NCI-H69 (cell line): ENCODE measurements around the gene PAWR.
"Not testable (repeated sequence)": the region's sequence is repeated elsewhere in the genome, so short reads cannot be mapped to it uniquely, and the experiment has no call there.

Source experiments
- DNase-seq: peaks from one replicate; lab custom pipeline; 2025; lab: John Stamatoyannopoulos, UW

Gene PAWR

DNA sequence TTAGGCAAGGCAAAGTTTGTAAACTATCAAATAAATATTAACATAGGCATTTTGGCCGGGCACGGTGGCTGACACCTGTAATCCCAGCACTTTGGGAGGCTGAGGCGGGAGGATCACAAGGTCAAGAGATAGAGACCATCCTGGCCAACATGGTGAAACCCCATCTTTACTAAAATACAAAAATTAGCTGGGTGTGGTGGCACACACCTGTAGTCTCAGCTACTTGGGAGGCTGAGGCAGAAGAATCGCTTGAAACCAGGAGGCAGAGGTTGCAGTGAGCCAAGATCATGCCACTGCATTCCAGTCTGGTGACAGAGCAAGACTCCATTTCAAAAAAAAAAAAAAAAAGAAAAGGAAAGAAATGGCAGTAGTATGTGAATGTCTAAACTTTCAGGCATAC, 43.9 kb downstream of the PAWR start:
- DNase-seq: not testable (repeated sequence)

DNA sequence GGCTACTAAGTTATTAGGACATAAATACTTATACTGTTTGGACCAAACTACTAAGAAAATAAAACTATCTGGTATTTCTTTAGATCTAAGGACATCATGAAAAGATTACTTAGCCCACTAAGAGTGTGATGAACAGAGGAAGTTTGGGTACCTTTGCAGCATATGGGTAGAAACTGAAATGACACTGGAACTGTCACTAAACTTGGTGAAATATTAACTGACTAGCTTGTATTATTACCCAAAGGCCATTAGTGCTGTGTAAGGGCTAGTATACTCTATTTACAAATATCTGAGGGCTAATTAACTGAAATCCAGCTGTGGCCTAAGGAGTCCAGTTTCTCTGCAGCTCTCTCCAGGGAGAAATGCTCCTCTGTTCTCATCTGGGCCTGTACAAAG, 45.5 kb downstream of the PAWR start:
- peak; percentile 62 for DNase-seq

GRCh38 chr12:79644274-79645234, 46.2 kb downstream of the PAWR start:
- peak; percentile 66 for DNase-seq

DNA sequence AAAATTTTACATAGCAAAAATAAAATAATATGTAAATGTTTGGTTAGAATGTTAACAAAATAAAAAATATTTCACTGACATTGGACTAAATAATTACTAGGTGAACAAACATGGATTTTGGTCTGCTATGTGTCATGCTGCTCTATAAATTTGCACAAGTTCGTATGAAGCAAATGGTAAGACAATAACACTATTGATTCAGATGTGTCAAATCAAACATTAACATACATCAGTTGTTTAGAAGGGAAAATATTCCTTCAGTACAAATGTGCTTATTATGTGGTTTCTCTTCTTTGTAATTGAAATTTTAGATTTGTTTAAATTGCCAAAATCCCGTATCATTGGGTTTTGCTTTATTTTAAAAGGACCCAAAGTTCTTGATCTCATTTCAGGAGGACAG, 46.9 kb downstream of the PAWR start:
- DNase-seq: peak; percentile 66

DNA sequence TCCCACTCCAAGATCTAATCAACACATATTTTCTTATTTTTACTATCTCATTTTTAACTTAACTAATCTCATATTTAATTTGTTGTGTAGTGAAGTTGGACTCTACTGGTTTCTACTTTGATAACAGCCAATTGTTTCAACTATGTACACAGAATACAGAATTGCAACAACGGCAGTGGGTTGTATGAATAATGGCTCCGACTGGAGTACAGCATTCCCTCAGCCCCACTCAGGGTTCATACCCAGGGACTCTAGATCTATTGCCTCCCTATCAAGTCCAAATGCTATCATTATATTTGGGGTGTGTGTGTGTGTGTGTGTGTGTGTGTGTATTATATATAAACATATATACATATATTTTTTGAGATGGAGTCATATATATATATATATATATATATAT, 52.3 kb downstream of the PAWR start:
- peak; percentile 17 for DNase-seq

DNA sequence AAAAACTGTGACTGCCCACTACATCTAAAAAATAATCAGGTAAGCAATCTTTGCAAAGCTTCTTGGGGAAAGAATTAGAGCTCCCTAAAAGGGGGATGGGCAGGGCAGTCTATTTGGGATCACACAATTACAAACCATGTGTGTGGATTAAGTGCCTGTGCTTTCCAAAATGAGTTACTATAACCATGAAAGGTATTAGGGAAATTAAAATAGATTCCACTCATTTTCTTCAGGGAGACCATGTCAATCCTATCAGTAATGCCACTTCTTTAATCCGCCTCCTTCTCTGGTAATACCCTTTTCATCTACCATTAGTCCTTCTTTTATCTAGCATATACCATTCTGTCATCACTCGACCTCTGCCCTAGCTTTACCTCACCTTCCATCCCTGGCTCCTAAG, 53.7 kb downstream of the PAWR start:
- no peak for DNase-seq

GRCh38 chr12:79635676-79636075, 55.1 kb downstream of the PAWR start:
- DNase-seq: no peak

- DNase-seq: peak; percentile 44
These were observed 55.8 kb downstream of the PAWR start for GRCh38 chr12:79634957-79635471.

DNA sequence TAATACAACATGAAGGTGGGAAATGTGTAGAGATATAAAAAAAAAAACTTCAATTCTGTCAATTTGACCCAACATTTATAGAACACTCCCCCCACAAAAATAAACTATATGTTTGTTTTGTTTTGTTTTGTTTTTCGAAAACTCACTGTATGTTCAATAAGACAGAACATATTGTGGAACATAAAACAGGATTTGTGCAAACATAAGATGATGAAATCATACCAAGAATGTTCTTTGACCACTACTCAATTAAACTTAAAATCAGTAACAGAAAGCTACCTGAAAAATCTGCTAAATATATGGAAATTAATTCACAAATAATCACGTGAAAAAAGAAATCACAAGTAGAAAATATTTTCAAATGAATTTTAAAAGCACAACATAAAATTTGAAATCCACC, 61.2 kb downstream of the PAWR start:
- DNase-seq: no peak

- DNase-seq: not testable (repeated sequence)
These were observed 64.0 kb downstream of the PAWR start for GRCh38 chr12:79626735-79627134.

- DNase-seq: peak; percentile 24
These were observed 66.4 kb downstream of the PAWR start for GRCh38 chr12:79624378-79624777.

GRCh38 chr12:79619872-79620562, 70.7 kb downstream of the PAWR start:
- DNase-seq: no peak

DNA sequence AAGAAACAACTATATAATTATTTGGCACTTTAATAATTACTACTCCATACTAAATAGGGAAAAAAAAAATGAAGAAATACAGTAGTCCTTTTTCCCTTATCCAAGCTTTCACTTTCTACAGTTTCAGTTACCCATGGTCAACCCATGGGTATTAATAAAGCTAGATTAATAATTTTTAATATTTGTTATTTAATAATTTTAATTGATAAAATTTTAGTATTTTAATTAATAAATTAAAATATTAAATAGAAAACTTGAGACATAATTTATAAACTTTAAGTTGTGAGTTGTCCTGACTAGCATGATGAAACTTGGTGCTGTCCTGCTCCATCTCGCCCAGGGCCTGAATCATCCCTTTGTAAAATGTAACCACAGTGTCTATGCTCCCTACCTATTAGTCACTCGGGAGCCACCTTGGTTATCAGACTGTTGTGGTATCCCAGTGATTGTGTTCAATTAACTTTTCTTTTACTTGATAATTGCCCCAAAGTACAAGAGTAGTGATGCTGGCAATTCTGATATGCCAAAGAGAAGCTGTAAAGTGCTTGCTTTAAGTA, 71.8 kb downstream of the PAWR start:
- DNase-seq: no peak

- DNase-seq: no peak
These were observed 73.1 kb downstream of the PAWR start for GRCh38 chr12:79617696-79618095.

DNA sequence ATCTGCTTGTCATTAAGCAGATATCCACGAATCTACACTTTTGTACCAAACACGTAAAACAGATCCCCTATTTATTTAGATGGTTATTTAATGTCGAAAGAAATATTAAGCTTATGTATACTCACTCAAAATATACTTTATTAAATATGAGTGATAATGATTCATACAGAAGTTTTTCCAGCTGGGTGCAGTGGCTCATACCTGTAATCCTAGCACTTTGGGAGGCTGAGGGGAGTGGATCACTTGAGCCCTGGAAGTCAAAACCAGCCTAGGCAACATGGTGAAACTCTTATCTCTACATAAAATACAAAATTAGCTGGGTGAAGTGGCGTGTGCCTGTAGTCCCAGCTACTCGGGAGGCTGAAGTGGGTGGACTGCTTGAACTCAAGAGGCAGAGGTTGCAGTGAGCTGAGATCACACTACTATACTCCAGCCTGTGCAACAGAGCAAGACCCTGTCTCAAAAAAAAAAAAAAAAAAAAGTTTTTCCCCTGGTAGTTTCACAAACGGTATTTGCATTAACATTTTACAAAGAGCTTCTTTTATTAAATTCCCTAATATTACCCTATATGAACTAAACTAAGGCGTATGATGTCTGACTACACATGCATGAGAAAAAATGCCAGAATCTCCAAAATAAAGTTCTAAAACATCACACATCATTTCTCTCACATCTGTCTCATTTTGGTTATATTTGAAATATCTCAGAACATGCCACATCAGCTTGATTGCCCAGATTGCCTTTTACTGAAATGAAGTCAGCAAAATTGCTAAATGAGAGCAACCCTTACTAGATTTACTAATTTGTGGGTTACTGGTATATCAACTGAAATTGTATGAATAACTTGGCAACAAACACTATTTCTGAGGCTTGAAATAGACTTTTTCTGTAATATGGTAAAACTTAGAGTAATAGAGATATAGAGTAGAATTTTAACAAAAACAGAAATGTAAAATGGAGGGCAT, 74.9 kb downstream of the PAWR start:
- DNase-seq: no peak

GRCh38 chr12:79614730-79615129, 76.0 kb downstream of the PAWR start:
- DNase-seq: peak; percentile 35

GRCh38 chr12:79601908-79602307, 88.9 kb downstream of the PAWR start:
- DNase-seq: no peak

DNA sequence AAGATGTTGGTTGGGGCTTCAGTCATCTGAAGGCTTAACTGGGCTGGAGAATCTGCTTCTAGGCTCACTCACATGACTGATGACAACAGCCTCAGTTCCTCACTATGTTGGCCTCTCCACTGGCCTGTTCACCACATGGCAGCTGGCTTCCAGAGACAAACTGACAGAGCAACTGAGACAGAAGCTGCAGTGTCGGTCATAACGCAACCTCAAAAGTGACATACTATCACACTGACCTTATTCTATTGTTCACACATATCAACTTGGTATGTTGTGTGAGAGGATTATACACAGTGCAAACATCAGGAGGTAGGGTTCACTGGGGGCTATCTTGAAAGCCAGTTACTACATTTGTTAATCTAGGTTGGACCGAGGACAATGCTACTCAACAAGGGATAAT, 92.9 kb downstream of the PAWR start:
- DNase-seq: no peak

GRCh38 chr12:79596719-79597350, 93.9 kb downstream of the PAWR start:
- DNase-seq: no peak

GRCh38 chr12:79595273-79595672, 95.5 kb downstream of the PAWR start:
- DNase-seq: no peak

- no peak for DNase-seq
These were observed 97.9 kb downstream of the PAWR start for GRCh38 chr12:79592865-79593264.
